HG03095 (cell line): ENCODE measurements around the gene NPHP4.

Experiments used
- ATAC-seq: cut with Tn5 transposase; IDR thresholded peaks from one replicate; pipeline ENCODE4 v1.9.1; 2021; ENCODE audit warnings: moderate library complexity; ENCODE audit not compliant: unreplicated experiment

Gene NPHP4

GRCh38 chr1:6004412-6005123 lies 12.3 kb upstream of the NPHP4 start:
- no peak for ATAC-seq

GRCh38 chr1:6003568-6004411 lies 11.6 kb upstream of the NPHP4 start:
- ATAC-seq, result no peak

DNA sequence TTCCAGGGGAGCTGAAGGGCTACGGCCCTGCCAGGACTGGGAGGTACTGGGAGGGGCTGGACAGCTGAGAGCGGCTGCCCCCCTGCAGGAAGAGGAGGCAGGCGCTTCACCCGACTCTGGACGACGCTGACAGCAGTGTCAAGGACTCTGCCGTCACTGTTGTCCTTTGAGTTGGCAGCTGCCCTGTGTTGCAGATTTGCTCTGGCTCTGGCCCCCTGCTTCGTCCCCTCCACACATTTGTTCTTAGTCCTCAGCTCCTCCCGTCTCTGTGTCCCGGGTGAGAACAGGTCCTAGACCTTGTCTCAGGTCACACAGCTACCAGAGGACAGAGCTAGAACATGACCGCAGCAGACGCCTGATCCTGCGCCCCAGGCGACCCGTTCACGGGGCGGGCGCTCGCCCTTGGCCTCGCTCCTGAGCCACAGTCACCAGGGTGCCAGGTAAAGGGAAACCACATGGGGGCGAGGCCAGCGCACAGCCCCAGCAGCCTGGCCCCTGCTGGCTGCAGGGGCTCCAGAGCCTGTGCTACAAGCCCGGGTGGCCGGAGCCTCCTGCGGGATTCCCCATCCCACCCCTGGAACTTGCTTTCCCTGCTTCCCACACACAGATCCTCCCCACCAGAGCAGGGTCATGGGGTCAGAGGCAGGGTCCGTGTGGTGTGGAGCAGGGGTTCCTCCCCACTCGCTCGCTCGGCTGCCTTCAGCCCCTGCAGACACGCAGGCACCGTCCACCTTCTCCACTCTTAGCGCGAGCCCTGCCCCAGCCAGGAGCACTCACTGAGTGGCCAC lies 10.7 kb upstream of the NPHP4 start:
- no peak for ATAC-seq

DNA sequence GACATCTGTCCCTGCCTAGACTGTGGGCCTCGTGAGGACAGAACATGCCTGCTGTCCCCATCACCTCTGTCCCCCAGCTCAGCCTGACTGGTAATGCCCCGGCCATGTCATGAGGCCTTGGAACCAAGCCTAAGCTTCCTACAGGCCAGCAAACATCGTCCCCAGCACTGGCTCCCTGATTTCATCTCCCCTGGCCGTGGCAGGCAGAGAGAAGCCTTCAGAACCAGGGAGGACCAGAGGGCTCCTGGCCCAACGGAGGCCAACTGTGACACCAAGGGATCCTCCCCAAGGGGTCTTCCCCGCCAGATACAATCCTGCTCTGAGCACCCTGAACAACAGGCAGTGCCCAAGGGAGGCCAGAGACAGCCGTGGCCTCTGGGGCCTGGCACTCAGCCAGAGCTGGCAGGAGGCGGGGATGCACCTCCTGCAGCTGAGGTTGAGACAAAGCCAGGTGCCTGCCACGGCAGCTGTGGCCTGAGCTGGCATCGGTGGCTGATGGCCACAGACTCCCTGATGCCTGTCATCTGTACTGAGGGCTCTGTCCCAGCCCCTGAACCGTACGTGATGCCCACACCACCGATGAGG lies 9.9 kb upstream of the NPHP4 start:
- no peak for ATAC-seq

DNA sequence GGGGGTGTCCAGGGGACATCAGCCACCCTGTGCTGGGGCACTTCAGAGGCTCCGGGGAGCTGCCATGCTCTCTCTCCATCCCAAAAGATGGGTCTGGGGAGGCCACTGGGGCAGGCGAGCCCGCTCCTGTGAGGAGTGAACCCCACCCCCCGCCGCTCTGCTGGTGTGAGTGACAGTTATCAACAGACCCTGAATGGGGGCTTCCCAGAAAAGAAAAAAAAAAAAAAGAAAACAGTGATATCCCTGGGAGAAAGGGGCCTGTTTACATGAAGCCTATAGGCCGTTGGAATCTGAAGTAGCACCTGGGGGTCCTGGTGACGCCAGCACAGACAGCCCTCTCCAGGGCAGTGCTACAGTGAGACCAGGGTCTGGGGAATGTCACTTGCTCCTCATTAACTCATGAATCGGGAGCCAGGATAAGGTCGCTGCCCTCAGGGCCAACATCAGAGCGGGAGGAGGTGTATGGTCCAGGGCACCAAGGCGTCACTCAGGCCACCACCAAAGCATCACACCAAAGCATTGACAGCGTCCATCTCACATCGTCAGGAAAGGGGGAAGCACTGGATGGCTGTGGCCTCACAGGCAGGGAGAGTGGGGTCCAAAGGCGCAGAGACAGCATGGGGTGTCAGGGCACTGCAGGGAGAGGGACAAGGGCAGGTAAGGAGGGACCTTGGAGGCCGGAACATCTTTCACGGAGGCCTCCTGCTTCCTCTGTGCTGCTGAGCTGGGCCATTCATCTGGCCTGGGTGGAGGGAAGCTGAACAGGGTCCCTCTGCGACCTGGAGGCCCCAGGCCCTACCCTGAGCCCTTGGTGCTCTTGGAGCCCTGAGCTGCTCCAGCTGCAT lies 8.4 kb upstream of the NPHP4 start:
- ATAC-seq, result no peak

GRCh38 chr1:5999711-6000443 lies 7.7 kb upstream of the NPHP4 start:
- ATAC-seq, result no peak

DNA sequence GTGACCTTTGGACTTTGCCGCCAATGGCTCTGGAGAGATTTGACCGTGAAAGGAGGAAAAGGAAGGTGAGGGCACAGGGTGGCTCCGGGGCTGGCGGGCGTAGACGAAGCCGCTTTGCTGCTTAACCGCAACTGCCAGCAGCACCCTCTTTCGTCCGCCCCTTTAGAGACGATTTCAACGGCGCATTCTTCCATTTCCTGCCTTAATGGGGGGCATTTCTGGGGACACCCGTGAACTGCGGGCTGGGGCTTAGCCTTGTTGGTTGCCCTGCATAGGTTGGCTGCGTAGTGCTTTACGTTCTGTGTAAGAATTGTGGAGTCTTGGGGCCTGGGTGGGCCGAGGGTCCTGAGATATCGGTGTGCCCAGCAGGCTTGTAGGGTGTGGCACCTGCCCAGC lies 6.7 kb upstream of the NPHP4 start:
- ATAC-seq, result no peak

- ATAC-seq, result no peak
These were observed 6.1 kb upstream of the NPHP4 start for GRCh38 chr1:5998051-5998905.

DNA sequence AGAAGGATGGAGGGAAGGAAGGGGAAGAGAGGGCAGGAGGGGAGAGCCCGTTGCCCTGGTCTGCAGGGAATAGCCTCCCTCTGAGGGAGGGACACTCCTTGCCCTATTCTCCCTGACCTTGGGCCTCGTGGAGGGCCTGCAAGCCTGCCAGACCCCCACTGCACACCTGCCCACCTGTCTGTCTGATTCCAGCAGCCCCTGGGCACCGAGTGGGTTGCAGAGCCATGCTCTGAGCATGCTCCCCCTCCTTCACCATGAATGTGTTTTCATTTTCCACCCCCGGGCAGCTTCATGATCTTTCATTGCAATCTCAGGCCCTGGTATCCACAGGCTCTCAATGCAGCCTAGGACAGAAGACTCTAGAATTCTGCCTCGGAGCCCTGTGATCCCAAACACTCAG lies 5.1 kb upstream of the NPHP4 start:
- no peak for ATAC-seq

DNA sequence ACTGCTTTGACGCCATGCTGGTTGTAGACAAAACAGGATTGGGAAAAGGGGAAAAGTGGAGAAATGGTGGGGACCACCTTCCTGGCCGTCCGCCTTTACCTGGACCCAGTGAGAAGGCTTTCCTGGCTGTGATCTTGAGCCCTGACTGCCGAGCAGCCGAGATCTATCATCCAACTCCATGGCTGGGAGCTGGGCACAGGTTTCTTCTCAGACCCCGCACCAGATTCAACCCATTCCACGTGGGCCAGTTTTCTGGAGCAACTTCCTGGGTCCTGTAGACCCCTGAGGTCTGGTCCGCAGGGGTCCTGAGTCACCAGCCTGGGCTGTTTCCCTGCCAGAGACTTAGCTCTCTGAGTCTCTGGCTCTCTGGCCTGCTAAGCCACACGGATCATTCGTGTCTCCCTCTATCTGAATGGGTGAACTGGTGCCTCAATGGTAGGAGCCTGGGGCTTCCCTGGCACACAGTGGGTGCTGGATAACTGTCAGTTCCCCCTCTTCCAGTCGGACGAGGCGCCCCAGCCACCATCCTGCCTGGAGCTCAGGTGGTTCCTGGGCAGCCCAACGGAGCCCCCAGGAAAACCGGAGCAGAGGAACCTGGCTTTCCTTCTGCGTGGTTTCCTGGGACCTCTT lies 4.5 kb upstream of the NPHP4 start:
- ATAC-seq, result no peak

- no peak for ATAC-seq
These were observed 3.8 kb upstream of the NPHP4 start for GRCh38 chr1:5995871-5996630.

- ATAC-seq, result no peak
These were observed 2.7 kb upstream of the NPHP4 start for GRCh38 chr1:5994713-5995621.

DNA sequence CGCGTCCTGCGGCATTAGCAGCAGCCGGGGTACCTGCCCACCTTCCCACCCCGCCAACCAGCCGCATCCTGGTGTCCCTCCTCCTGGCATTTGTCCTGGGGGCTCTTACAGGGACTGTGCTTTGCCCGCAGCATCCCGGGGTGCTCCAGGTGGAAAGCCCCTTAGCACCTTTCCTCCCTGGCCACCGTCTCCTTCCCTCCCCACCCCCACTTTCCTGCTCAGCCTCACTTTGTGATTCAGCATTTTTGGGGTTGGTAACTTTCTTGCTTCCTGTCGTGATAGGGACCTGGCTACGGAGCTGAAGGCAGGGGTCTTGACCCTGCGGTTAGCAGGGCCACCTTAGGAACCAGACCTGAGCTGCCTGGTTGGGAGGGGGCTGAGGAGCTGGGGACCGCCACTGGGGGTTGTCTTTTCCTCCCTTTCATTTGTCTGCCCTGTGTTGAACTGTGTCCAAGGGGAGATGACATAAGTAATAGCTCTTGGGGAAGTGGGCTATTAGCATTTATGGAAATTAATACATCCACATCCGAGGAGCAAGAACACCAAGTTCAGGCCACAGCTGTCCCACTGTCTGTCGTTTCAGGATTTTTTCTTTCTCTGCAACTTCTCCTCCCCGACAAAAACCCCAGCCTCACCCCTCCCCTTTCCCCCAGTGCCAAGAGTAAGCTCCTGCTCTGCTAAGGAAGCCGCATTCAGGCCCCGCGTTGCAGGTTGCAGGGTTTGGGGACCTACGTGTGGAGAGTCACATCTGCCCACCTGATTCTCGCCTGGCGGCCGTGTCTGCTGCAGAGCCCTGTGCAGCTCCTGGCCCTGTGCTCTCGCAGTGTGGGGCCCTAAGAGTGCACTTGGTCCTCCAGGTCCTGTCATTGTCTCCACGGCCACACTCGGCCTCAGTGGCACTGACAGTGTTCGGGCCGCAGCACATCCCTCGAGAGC lies 1.6 kb upstream of the NPHP4 start:
- ATAC-seq, result no peak

DNA sequence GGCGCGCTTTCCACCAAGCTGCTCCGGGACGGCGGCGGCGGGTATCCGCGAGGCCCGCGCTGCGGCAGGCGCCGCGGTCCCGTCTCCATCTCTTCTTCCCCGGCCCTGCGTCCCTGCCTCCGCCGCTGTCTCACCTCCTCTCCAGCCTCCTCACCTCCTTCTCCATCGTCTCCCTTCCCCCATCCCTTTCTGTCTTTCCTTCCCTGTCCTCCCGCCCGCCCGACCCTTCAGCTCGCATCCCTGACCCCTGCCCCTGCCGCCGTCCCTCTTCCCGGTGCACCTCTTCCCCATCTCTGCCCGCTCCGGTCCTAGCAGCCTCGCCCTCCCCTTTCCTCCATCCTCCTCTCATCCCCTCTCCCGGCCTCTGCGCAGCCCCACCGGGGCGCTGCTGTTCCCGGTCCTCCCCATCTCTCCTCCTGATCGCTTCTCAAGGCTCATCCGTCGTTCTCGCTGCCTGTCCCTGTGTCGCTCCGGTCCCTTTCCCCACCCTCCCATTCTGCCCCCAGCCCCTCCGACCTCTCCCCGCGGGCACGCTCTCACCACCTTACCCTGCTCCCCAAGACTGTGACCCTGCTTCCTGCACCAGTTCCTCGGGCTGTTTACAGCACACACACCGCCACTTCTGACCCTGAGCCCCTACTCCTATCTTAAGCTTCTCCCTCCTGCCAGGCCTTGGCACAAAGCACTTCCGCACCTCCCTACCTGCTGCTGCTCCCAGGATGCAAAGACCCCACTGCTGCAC lies 760 bp upstream of the NPHP4 start:
- ATAC-seq, result no peak
